HT-29 (cell line): ENCODE results near the gene FGD4. TPM values are rescaled to one million over a fixed set of nuclear protein-coding genes. Genes with fewer than 3 reads are reported as not detected.

Experiments
- DNase-seq: peaks from one replicate; pipeline ENCODE4 v3.0.0-alpha.2; 2015; ENCODE audit warnings: low spot score
- small RNA-seq: library from RNA; depleted of rRNA; stranded (forward); fragments of <200 nt; gene quantifications from one replicate; pipeline ENCODE3, GENCODE V24; 2014
- total RNA-seq: library from RNA; depleted of rRNA; stranded (reverse); fragments of >200 nt; shearing (Covaris generic); gene quantifications from 2 replicates; pipeline ENCODE4 v1.2.3, GENCODE V29; 2014

The FGD4 gene
- total RNA-seq, 1 experiment from 2014 or later, result 17.3 TPM

DNA sequence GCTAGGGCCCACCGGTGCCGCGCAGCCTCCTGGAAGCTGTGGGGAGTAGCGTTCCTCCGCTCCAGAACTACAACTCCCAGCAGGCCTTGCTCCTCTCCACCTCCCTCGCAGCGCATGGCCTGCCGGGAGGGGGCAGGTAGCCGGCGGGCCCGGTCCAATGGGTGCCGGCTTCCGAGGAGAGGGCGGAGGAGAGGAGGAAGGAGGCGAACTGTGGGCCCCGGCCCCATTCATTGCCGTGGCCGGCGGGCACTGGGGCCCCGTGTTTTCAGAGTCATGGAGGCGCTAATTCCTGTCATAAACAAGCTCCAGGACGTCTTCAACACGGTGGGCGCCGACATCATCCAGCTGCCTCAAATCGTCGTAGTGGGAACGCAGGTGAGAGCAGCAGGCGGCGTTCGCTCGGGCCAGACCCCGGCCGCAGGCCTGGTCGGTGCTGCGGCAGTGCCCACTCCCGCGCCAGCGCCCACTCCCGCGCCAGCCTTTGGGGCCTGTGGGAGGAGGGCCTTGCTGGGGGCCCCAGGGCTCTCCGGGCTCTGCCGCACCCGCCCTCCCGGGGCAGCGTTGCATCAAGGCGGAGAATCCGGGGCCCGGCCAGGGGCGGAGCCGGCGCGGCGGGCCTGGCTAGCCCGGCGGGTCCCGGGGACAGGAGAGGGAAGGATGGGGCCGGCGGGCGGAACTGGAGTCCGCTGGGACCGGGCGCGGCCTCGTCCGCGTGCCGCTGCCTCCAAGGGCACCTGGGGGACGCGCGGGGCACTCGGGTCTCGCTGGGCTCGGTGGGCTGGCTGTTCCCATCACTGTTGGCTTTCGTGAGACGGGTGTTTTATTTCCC lies 279.9 kb downstream of the FGD4 start, which contains the start of gene DNM1L:
TSS of gene DNM1L (plus strand) at position 211 of the 829 bp plus-strand sequence. CDS start at position 274, 63 bp downstream.
- DNase-seq, result peak; percentile 99

DNA sequence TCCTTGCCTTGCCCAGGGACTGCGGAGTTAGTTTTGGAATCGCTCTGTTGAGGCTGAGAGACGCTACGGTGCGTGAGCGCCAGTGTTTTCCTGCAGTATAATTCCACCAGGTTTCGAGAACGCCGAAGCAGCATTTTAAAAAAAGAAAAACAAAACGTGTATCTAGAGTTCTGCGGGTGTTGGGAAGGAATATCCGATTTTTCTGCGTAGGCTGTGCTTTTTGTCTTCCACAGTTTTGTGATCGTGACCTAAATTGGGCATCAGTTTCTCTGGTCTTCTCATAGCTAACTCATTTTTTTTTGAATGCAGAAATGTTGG lies 280.5 kb downstream of the FGD4 start:
- no peak for DNase-seq

DNA sequence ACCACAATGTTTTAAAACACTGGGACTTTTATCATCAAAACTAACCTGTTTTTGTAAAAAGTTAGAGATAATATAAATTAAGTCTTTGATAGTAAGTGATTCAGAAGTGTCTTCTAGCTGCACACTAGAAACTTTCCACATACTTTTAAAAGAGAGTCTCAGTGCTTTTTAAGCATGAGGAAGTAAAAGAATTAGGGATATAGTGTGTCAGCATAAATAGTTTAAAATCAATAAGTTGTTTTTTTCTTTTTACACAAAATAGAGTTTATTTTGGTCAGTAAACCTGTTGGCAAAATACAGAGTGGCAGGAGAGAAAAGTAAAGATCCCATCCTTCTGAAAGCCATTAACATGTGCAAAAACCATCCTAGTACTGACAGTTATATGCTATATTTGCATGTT lies 281.4 kb downstream of the FGD4 start:
- DNase-seq, result no peak

DNA sequence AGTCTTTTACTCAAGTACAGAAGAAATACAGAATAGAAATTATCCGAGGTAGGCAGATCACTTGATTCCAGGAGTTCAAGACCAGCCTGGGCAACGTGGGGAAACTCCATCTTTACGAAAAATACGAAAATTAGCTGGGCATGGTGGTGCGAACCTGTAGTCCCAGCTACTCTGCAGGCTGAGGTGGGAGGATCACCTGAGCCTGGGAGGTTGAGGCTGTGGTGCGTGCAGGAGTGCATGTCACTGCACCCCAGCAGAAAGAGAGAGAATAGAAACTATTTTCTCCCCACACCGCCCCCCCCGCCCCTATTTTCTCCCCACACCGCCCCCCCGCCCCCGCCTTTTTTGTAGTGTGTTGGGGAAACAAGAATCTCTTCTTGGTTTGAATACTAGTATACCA lies 281.9 kb downstream of the FGD4 start:
- DNase-seq, result no peak

DNA sequence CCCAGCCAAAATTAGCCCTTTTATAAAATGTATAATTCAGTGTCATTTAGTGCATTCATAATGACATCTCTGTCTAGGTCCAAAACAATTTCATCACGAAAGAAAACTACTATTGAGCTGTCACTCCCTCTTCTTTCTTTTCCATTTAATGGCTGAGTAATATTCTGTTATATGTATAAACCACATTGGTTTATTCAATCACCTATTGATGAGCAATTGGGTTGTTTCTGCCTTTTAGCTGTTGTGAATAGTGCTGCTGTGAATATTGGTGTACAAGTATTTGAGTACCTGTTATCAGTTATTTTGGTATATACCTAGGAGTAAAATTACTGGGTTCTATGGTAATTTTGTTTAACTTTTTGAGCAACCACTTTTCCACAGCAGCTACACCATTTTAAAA lies 287.0 kb downstream of the FGD4 start:
- no peak for DNase-seq

DNA sequence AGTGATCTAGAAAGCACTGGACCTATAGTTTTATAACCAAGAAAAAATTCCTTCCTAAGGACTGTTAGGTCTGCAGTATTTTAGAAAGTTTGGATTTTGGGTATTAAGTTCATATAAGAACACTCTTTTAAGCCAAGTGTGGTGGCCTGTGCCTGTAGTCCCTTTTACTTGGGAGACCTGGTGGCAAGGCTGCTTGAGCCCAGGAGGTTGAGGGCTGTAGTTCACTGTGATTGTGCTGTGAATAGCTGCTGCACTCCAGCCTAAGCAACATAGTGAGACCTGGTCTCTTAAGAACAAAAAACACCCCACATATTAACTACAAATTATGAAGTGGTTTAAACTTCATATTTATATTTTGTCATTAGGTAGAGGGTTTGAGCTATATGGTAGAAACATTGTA lies 289.4 kb downstream of the FGD4 start:
- DNase-seq, result no peak

DNA sequence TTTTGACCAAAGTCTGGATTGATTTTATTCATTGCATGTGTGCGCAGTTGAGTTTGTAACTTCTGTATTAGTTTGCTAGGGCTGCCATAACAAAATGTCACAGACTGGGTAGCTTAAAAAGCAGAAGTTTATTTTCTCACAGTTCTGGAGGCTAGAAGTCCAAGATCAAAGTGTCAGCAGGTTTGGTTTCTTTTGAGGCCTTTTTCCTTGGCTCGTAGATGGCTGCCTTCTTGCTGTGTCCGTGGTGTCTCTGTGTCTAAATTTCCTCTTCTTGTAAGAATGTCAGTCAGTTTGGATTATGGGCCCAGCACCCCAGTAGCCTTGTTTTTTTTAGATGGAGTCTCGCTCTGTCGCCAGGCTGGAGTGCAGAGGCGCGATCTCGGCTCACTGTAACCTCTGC lies 291.6 kb downstream of the FGD4 start:
- no peak for DNase-seq

DNA sequence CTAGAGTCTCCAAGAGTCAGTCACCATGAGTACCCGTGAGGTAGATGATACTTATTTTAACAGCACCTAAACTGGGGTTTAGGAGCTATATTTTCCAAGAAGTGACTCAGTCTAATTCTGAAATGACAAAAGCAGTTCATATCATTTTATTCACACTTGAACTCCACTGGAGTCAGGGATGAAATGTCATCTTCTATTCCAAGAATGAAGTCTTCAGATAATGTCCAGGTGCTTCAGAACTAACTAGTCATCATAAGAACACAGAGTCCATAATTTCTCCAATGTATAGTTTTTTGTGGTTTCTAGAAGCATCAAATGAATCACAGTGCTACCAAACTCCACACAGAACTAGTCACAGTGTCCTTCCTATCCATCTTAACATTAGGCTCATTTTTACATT lies 293.0 kb downstream of the FGD4 start:
- no peak for DNase-seq

DNA sequence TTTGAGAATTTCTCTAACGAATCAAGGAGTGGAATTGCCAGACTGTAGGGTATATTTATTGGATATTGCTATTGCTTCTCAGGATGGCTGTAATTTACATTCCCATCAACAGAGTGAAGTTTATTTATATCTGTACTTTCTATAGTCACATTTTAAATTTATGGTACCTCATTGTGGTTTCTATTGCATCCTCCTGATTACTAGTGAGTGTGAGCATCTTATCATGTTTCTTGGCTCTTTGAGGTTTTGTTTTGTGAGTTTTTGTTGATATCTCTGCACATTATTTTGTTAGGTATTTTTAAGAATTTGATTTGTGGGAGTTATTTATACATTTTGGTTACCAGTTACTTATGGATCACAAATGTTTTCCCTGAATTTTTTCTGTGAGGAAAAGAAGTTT lies 293.7 kb downstream of the FGD4 start:
- DNase-seq, result no peak

Small RNA genes within 50 kb of the gene (small RNA-seq; reads per million reads assigned to genes)
- not detected for gene RF00019
- not detected for gene RNU6-494P
